K562 (cell line): ENCODE measurements around the gene UTP11. TPM values are rescaled to one million over a fixed set of nuclear protein-coding genes. Genes with fewer than 3 reads are reported as not detected.
A peak's percentile ranks its signal among the peaks of the same experiment; 100 is the strongest.

ENCODE experiments used
- C11orf30 ChIP-seq: fragments of 450-650 bp; IDR thresholded peaks from 2 replicates; pipeline ENCODE4 v1.6.1; 2016; ENCODE audit warnings: low read depth, mild to moderate bottlenecking
- CCAR2 ChIP-seq: fragments of 200-400 bp; formaldehyde crosslinking; IDR thresholded peaks from 2 replicates; pipeline ENCODE4 v1.6.1; 2017; ENCODE audit warnings: mild to moderate bottlenecking, low read depth, low read length
- CCNT2 ChIP-seq: IDR thresholded peaks from 2 replicates; pipeline ENCODE4 v1.6.1; 2011; ENCODE audit warnings: borderline replicate concordance, low read depth, mild to moderate bottlenecking, moderate library complexity, mixed read lengths, low read length; ENCODE audit not compliant: insufficient read length; ENCODE audit errors: extremely low read depth
- CHAMP1 ChIP-seq: fragments of 450-650 bp; IDR thresholded peaks from 2 replicates; pipeline ENCODE4 v1.6.1; 2016; ENCODE audit warnings: mild to moderate bottlenecking
- CREB5 ChIP-seq: fragments of 250-450 bp; sonication (Bioruptor Pico); IDR thresholded peaks from 2 replicates; pipeline ENCODE4 v1.5.0; 2020; ENCODE audit warnings: mild to moderate bottlenecking
- ELF1 ChIP-seq: fragments of 200-800 bp; sonication (Bioruptor generic); IDR thresholded peaks from 2 replicates; pipeline ENCODE4 v1.6.1; 2016; ENCODE audit warnings: missing genetic modification characterization, missing compliant biosample characterization
- GABPA ChIP-seq: fragments of 200-800 bp; sonication (Bioruptor generic); conservative IDR thresholded peaks from 2 replicates; pipeline ENCODE4 v1.6.1; 2016; ENCODE audit warnings: low read depth, missing genetic modification characterization, missing compliant biosample characterization
- MCM3 ChIP-seq: fragments of 450-650 bp; IDR thresholded peaks from 2 replicates; pipeline ENCODE4 v1.6.1; 2016
- NEUROD1 ChIP-seq: fragments of 150-350 bp; IDR thresholded peaks from 2 replicates; pipeline ENCODE4 v1.6.1; 2014; ENCODE audit warnings: borderline replicate concordance, low read length, low read depth; ENCODE audit not compliant: partially characterized antibody
- NR2F6 ChIP-seq: fragments of 450-650 bp; formaldehyde crosslinking; IDR thresholded peaks from 2 replicates; pipeline ENCODE4 v1.4.0; 2020; ENCODE audit warnings: mild to moderate bottlenecking
- POLR3G ChIP-seq: IDR thresholded peaks from 2 replicates; pipeline ENCODE4 v1.6.1; 2011; ENCODE audit not compliant: insufficient read length, insufficient replicate concordance; ENCODE audit errors: extremely low read depth
- PREB ChIP-seq: sonication (generic); formaldehyde crosslinking; IDR thresholded peaks from 2 replicates; pipeline ENCODE4 v1.8.1; 2023; ENCODE audit warnings: mild to moderate bottlenecking, missing genetic modification reagents
- TSC22D4 ChIP-seq: fragments of 450-650 bp; IDR thresholded peaks from 2 replicates; pipeline ENCODE4 v1.6.1; 2016; ENCODE audit warnings: missing genetic modification characterization, missing biosample characterization, control low read depth
- ZNF239 ChIP-seq: fragments of 250-450 bp; sonication (Bioruptor Pico); IDR thresholded peaks from 2 replicates; pipeline ENCODE4 v1.4.0; 2020; ENCODE audit warnings: mild to moderate bottlenecking
- ZNF512 ChIP-seq: IDR thresholded peaks from 2 replicates; pipeline ENCODE4 v1.6.1; 2016; ENCODE audit warnings: missing genetic modification characterization, missing compliant biosample characterization
- ZNF57 ChIP-seq: fragments of 450-650 bp; formaldehyde crosslinking; IDR thresholded peaks from 2 replicates; pipeline ENCODE4 v1.4.0; 2020; ENCODE audit warnings: mild to moderate bottlenecking, moderate library complexity
- ZNF707 ChIP-seq: fragments of 250-450 bp; sonication (Bioruptor Pico); conservative IDR thresholded peaks from 2 replicates; pipeline ENCODE4 v1.8.0; 2022; ENCODE audit warnings: inconsistent platforms, mild to moderate bottlenecking, moderate library complexity
- ZNF764 ChIP-seq: fragments of 250-450 bp; sonication (Bioruptor Pico); IDR thresholded peaks from 2 replicates; pipeline ENCODE4 v1.4.0; 2020; ENCODE audit warnings: low read depth, mild to moderate bottlenecking, moderate library complexity
- polyA plus RNA-seq, 8 experiments: library from polyadenylated mRNA; depleted of rRNA in 4 of 8; stranded (reverse) in 5 of 8; unstranded in 3 of 8; fragments of >200 nt; fragmentation: Nextera tagmentation in 2 of 8; fragmentation: Illumina TruSeq in 1 of 8; extraction: Ambion mirVana in 2 of 8; extraction: Trizol in 1 of 8; gene quantifications; 2 replicates each; pipeline versions ENCODE4 v1.2.1 to v1.2.3, GENCODE V29; 2011 to 2014; ENCODE audit warnings: inconsistent platforms in 1 of 8, missing spikeins in 1 of 8
- total RNA-seq, 7 experiments: library from RNA; depleted of rRNA in 6 of 7; stranded (reverse); fragments of >200 nt in 6 of 7; fragmentation: Illumina TruSeq in 2 of 7; extraction: Trizol in 2 of 7; gene quantifications; 2 replicates each; pipeline versions ENCODE4 v1.2.1 to v1.2.3, GENCODE V29; 2011 to 2021; ENCODE audit warnings: low replicate concordance in 1 of 7

UTP11 gene
- total and polyA plus RNA-seq, 9 of the 15 experiments (the other 6 are each of a cell fraction or from before 2014, with no cell fraction given) = 91.1 to 378 (median 221) TPM

GRCh38 chr1:38012363-38013226 is at the start of gene UTP11 (continued):
- no peak for TF ChIP-seq ZNF512 (tag)
- no peak for TF ChIP-seq TSC22D4
- no peak for TF ChIP-seq NEUROD1
- TF ChIP-seq GABPA (tag) = peak; percentile 100
- TF ChIP-seq CCNT2 = peak; percentile 45
- 0 out of 2 replicates have a peak, but pooled peaks have one; percentile 50 for TF ChIP-seq ZNF57 (CRISPR knock-in tag)
- peak; percentile 86 for TF ChIP-seq C11orf30
- peak; percentile 82 for TF ChIP-seq ZNF707
- no peak for TF ChIP-seq MCM3
- TF ChIP-seq CCAR2 = no peak
- TF ChIP-seq ZNF239 (CRISPR knock-in tag) = peak; percentile 85
- no peak for TF ChIP-seq PREB (CRISPR knock-in tag)
- TF ChIP-seq CREB5 (CRISPR knock-in tag) = peak; percentile 85; the same call in 1 of the 2 replicates
- no peak for TF ChIP-seq POLR3G
- TF ChIP-seq ZNF764 = no peak
- peak; percentile 80 for TF ChIP-seq ELF1 (tag)
- peak; percentile 46; the same call in 1 of the 2 replicates for TF ChIP-seq NR2F6 (CRISPR knock-in tag)
- TF ChIP-seq CHAMP1 = no peak
